Eye (tissue), 1 donor: ENCODE measurements around the gene MCM7.

Experiments used
- DNase-seq: peaks from one replicate; pipeline ENCODE4 v3.0.0-alpha.2; 2015

Gene MCM7

DNA sequence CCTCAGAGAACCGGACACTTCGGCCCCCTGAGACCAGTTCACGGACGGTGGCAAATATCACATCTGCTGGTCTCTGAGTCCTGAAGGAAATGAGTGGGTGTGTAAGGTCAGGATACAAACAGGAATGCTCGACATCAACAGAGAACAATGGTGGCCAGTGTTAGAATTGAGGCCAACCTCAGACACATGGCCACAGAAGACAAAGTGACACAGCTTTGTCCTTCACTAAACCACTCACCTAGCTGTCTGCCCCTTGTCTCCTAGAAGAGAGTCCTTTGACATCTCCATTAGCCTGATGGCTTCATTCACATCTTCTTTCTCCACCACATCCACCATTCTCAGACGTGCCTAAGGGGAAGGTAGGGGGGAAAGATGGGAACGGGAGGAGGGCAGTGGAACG is 8.1 kb downstream of the MCM7 start:
- DNase-seq = no peak

GRCh38 chr7:100091411-100092181 is 9.6 kb downstream of the MCM7 start:
- no peak for DNase-seq

DNA sequence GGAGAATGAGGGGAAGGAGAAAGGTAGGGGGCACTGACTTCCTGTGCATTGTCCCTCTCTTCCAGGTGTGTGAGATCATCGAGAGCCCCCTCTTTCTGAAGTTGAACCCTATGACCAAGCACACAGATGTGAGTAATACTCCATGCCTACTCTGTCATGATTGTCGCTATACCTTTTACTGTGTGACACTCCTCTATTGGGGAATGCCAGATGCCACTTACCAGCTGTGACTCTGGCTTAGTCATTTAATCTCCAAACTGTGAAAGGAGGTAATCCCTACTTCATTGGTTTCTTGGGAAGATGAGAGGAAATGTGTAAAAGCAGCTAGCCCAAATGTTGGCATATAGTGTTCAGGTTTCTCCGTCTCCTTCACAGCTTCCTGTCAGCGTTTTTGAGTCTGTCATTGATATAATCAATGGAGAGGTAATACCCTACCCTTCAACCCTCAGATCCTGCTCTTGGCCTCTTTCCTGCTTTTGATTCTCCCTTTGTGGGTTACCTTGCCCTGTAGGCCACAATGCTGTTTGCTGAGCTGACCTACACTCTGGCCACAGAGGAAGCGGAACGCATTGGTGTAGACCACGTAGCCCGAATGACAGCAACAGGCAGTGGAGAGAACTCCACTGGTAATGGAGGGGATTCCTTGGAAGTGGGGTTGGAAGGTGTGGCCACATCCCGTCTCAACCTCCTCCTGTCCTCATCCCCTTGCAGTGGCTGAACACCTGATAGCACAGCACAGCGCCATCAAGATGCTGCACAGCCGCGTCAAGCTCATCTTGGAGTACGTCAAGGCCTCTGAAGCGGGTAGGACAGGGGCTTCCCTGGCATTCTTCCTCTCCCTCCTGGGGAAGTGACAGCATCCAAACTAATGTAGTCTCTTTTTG is 10.4 kb downstream of the MCM7 start:
- DNase-seq = no peak

DNA sequence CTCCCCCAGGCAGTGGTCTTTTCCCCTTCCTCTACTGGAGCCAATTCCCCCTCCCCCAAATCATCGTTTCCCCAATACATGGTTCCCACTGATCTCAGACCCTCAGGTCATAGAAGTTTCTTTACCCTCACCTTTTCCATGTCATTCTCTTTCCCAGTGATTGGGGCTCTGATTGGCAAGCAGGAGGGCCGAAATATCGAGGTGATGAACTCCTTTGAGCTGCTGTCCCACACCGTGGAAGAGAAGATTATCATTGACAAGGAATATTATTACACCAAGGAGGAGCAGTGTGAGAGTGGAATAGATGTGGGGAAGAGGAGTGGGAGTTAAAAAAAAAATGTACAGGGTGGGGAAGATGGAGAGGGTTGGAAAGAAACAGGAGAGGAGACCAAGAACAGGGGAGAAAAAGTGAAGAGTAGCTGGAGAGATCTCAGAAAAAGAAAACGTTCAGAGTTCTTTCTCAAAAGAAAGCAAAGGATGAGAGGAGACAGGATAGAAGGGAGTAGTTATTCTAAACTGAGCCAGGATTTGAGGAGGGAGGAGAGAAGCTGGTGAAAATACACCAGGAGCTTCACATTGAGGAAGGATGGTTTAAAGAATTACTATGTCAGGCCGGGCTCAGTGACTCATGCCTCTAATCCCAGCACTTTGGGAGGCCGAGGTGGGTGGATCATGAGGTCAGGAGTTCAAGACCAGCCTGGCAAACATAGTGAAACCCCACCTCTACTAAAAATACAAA is 11.6 kb downstream of the MCM7 start:
- DNase-seq = no peak

- peak; percentile 93 for DNase-seq
Measured at GRCh38 chr7:100088621-100089457, 12.4 kb downstream of the MCM7 start, which contains the start of gene COPS6. Gene COPS6, plus strand, starts transcription at chr7:100088969. Its CDS starts 22 bp downstream, at chr7:100088991.

DNA sequence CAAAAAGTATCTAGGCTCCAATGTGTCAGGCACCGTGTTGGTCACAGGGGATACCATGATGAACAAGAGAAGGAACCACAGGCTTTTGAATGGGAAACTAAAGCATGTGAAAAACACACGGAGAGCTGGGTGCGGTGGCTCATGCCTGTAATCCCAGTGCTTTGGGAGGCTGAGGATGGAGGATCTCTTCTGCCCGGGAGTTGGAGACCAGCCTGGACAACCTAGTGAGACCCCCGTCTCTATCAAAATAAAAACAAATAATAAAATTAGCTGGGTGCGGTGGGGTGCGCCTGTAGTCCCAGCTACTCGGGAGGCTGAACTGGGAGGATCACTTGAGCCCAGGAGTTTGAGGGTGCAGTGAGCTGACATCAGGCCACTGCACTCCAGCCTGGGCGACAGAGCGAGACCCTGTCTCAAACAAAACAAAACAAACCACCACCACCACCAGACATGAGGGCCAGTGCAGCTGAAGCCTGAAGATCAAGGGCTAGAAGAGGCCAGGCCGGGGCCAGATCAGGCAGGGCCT is 13.0 kb downstream of the MCM7 start:
- DNase-seq = no peak

- DNase-seq = no peak
Measured at GRCh38 chr7:100087055-100087750, 14.0 kb downstream of the MCM7 start.

DNA sequence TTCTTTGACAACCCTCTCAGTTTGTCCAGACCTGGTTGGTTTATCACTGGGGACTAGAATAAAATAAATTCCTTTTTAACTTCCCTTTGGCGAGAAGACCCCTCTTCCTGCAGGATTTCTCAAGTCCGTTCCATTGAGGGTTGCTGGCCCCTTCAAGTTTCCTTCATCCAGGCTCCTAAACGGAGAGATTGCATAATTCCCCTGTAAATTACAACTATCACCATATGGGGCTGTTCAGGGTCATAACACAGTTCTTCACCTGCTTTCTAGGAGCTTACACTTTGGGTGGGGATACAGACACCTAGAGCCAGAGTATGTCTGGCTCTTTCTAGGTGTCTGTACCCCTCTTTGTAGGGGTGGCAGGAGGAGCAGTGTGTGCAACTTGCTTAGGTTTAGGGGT is 15.7 kb downstream of the MCM7 start:
- DNase-seq = no peak

DNA sequence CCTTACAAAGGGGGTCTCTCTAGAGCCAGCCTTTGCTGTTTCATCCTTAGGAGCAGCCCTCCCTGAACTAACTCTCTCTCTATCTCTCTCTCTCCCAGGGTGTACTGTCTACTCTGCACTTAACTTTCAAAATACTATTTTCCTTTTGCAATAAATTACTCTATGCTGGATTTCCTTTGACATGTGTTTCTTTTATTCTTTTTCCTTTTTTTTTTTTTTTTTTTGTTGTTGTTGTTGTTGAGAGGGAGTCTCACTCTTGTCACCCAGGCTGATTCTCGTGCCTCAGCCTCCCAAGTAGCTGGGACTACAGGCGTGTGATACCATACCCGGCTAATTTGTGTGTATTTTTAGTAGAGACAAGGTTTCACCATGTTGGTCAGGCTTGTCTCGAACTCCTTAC is 18.2 kb downstream of the MCM7 start:
- DNase-seq = no peak

DNA sequence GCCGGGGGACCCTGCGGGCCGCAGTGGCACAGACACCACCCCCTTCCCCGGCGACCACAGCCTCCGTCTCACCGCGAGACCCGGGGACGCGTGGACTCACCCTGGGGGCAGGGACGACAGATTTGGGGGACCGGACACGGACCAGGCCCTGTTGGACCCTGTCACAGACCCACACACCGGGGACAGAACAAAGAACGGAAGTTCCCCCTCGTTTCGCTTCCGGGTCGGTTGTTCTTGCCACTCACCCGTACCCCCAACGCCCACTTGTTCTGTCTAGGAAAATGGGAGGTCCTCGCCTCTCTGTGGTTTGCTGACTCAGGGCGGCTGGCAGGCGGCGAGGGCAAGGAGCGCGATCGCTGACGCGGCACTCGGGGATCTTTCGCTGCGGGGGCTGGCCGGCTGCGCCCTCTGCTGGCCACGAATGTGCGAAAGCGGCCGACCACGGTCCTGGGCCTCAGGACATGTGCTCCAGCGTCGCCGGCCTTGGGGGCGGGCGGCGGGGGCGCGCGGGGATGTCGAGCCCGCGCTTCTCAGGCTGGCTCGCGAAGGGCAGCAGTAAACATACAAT is 19.6 kb downstream of the MCM7 start, which contains the start of gene ZNF3:
Gene ZNF3 (minus strand): TSS at position 189 of the 568 bp plus-strand sequence. CDS start 4,366 bp downstream, outside the sequence.
- peak; percentile 100 for DNase-seq

DNA sequence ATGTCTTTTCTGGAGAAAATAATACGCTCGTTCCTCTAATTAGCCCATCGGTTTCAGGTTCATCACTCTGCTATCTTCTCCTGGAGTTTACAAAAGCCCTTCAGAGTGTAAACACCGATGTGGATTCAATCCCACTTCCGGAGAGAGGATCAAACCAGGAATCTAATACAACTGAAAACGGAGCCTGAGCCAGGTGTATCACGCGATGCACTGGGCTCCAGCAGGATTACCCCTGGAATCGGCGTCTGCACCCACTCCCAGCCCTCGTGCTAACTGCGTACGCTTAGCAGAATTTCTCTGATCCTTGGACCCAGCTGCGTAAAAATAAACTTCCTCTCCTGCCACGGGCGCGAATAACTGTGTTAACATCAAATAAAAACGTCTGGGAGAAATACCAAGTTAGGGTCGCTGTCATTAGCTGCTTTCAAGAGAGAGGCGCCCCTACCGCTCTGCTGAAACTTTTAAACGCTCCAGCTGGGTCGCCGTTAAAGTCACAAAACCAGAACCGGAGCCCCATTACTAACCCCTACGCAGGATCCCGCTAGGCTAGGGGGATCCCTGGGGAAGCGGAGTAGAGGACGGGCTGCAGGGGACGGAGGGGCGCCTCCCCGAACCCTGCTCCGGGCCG is 20.2 kb downstream of the MCM7 start:
- DNase-seq = peak; percentile 69

DNA sequence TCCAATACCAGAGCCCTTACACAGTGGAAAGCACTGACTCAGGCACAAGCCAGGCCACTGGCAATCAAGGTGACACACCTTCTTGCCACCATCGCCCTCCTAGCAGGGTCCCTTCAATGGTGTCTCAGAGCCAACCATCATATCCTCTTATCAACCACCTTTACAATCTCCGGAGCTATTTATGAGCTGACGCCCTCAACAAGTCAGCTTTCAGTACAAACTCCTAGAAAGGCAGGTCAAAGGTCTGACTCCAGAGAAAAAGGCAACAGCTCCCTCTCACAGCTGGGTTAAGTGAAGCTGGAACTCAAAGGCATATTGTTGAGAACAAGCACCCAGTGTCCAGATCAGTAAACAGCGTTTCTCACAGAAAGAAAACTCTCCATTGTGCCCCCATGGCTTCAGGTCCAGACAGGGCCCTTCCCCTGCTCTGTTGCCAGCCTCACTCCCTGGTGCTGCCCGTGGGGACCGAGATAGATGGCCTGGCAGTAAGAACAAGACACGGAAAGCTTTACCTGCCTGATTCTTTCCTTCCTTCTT is 22.1 kb downstream of the MCM7 start:
- no peak for DNase-seq

DNA sequence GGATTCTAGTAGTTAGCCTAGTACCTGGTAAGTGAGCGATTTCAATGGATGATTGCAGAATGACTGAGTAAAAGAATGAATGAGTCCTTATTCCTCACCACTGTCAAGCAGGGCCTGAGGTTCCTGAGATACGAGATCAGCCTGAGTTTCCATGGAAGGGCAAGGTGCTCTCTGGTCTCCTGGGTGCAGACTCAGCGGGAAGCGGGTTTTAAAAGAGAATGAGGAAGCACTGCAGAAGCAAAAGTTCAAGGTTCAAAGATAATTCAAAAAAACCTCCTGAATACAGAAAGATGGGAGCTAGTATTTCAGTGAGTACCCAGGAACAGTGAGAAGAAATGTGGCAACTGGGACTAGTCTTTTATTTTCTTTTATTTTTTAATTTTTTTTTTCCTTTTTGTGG is 24.0 kb downstream of the MCM7 start:
- no peak for DNase-seq

GRCh38 chr7:100075418-100075817 is 25.8 kb downstream of the MCM7 start:
- no peak for DNase-seq

DNA sequence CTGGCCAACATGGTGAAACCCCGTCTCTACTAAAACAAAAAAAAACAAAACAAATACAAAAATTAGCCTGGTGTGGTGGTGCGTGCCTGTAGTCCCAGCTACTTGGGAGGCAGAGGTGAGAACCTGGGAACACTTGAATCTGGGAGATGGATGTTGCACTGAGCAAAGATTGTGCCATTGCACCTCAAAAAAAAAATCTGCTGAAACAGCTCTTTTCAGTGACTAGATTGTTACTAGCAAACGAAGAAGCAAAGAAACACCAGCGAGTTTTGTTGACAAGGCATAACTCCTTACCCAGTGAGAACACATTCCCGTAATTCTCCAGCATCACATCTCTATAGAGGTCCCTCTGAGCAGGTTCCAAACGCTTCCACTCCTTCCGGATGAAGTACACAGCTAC is 26.4 kb downstream of the MCM7 start:
- no peak for DNase-seq

DNA sequence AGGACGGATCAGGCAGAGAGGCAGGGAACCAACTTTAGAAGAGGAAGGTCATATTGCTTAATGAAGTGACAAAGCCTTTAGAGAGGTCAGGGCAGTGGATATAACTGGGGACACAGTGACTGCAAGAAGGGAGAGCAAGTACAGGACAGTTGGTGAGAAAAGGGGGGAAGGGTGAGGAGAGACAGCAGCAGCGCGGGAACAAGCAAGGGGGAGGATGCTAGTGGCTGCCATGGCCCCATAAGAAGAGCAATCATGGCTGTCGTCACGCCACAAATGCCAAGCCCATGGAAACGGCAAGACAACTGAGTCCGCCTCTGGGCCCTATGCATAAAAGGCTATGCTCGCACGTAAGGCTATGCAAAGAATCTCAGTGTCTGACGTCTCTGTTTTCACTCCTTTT is 28.7 kb downstream of the MCM7 start:
- DNase-seq = no peak

- DNase-seq = no peak
Measured at GRCh38 chr7:100071018-100071723, 30.0 kb downstream of the MCM7 start.

DNA sequence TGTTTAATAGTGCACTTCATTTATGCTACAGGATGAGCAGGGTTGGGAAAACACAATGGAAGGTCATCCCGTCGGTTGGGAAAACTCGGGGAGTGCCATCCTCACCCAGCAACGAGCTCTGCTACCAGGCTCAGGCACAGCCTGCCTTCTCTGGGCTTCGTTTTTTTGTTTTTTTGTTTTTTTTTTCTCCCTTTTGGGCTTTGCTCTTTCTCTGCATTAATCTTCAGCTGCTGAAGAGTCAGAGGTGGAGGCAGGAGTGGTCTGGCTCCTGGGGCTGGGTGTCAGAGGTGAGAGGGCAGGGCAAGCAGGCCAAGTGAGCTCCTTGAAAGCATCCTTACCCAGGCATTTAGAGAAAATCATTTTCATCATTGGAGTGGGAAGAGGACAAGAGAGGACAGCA is 31.2 kb downstream of the MCM7 start:
- no peak for DNase-seq

- DNase-seq = no peak
Measured at GRCh38 chr7:100066953-100067352, 34.2 kb downstream of the MCM7 start.
